ENCODE data around the gene BLOC1S5.

The BLOC1S5 gene

DNA sequence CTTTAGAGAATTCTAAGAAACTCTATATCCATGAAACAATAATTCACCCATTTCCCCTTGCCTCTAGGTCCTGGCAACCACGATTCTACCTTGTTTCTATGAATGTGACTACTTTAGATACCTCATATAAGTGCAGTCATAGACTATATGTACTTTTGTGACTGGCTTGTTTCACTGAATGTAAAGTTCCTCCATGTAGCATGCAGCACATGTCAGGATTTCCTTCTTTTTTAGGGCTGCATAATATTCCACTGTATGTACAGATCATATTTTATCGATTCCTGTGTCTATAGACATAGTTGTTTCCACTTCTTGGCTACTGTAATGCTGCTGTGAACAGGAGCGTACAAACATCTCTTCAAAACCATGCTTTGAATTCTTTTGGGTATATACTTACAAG, 26.5 kb upstream of the BLOC1S5 start:
- Histone ChIP-seq H3K4me3 (ENCODE audit: low read length) (no peak overlapping the region), H3K9me3 (ENCODE audit: control insufficient read depth, low read length) (no peaks in the 10 kb centered on the region), H3K9ac (ENCODE audit: low read length) (no peak overlapping the region), H3K36me3 (ENCODE audit: control insufficient read depth, insufficient read depth, low read length) (no peaks in the 10 kb centered on the region), H3K4me1 (ENCODE audit: control insufficient read depth, insufficient read depth, low read length) (no peaks in the 10 kb centered on the region), H3K27me3 (ENCODE audit: control insufficient read depth, insufficient read depth, low read length) (no peaks in the 10 kb centered on the region)

DNA sequence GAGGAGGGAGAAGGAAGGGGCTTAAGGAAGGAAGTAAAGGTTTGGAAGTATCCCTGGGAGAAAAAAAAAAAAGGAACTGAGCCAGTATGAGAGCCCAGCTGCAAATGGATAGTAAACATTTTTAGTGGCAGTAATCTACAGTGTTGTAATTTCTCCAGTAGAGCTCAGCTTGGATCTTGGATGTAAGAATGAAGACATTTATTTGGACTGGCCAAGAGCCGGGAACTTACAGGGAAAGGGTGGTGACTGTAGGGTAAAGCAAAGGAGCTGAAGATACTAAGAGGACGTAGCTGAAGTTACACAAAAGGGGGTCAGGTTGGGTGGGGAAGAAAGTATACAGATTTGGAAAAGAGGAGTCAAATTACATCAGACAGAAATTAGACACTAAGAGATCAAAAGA, 24.7 kb upstream of the BLOC1S5 start:
- H3K9me3 ChIP-seq (ENCODE audit: control insufficient read depth, low read length), result no peaks in the 10 kb centered on the region
- H3K4me1 ChIP-seq (ENCODE audit: control insufficient read depth, insufficient read depth, low read length), result no peaks in the 10 kb centered on the region
- no peaks in the 10 kb centered on the region for H3K36me3 ChIP-seq (ENCODE audit: control insufficient read depth, insufficient read depth, low read length)
- no peaks in the 10 kb centered on the region for H3K27me3 ChIP-seq (ENCODE audit: control insufficient read depth, insufficient read depth, low read length)
- no peak overlapping the region for H3K4me3 ChIP-seq (ENCODE audit: low read length)
- H3K9ac ChIP-seq (ENCODE audit: low read length), result no peak overlapping the region

DNA sequence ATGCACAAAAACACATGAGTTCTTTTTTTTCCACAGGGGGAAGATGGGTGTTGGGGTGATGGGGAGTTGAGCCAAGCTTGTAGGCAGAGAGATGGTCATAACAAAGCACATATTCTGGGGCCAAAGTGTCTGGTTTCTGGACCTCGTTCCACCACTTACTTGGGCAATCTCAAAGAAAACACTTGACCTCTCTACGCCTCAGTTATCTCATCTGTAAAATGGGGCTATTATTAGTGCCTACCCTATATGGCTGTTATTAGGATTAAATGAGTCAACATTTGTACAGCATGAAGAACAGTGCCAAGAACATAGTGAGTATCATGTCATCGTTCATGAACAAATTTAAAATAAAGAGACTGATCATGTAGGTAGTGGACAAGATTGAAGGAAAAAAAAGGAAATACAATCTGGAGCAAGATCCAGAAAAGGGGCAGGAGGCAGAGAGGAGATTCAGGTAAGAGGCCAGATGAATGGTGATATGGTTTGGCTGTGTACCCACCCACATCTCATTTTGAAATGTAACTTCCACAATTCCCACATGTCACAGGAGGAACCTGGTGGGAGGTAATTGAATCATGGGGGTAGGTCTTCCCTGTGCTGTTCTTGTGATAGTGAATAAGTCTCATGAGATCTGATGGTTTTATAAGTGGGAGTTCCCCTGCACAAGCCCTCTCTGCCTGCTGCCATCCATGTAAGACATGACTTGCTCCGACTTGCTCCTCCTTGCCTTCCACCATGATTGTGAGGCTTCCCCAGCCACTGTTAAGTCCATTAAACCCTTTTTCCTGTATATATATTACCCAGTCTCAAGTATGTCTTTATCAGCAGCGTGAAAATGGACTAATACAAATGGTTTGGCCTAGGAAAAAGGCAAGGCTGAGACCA, 23.9 kb upstream of the BLOC1S5 start:
- Histone ChIP-seq H3K36me3 (ENCODE audit: control insufficient read depth, insufficient read depth, low read length) (no peaks in the 10 kb centered on the region), H3K9ac (ENCODE audit: low read length) (no peak overlapping the region), H3K9me3 (ENCODE audit: control insufficient read depth, low read length) (no peaks in the 10 kb centered on the region), H3K4me1 (ENCODE audit: control insufficient read depth, insufficient read depth, low read length) (peaks cover 2% of the 10 kb centered on the region), H3K27me3 (ENCODE audit: control insufficient read depth, insufficient read depth, low read length) (no peaks in the 10 kb centered on the region), H3K4me3 (ENCODE audit: low read length) (no peak overlapping the region)

DNA sequence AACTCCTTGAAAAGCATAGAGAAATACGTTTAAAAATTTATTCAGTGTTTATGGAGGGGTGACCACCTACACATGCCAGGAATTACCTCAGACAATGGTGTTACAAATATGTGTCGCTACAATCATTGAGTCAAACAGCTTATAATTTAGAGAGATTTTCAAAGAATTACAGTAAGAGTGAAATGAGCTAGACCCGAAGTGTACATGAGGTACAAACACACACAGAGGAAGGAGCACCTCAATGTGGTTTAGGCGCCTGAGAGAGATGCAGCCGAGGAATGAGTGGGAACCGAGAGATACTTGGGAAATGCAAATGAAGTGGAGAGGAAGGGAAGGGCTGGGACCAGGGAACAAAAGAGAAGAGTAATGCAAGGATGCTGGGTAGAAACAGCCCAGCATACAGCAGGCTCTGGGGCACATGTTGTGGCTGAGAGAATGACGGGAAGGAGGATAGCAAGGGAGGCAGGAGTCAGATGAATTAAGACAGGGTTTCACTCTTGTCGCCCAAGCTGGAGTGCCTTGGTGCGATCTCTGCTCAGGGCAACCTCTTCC, 22.6 kb upstream of the BLOC1S5 start:
- Histone ChIP-seq H3K9ac (ENCODE audit: low read length) (no peak overlapping the region), H3K4me1 (ENCODE audit: control insufficient read depth, insufficient read depth, low read length) (peaks cover 11% of the 10 kb centered on the region), H3K9me3 (ENCODE audit: control insufficient read depth, low read length) (no peaks in the 10 kb centered on the region), H3K4me3 (ENCODE audit: low read length) (no peak overlapping the region), H3K27me3 (ENCODE audit: control insufficient read depth, insufficient read depth, low read length) (no peaks in the 10 kb centered on the region), H3K36me3 (ENCODE audit: control insufficient read depth, insufficient read depth, low read length) (no peaks in the 10 kb centered on the region)

DNA sequence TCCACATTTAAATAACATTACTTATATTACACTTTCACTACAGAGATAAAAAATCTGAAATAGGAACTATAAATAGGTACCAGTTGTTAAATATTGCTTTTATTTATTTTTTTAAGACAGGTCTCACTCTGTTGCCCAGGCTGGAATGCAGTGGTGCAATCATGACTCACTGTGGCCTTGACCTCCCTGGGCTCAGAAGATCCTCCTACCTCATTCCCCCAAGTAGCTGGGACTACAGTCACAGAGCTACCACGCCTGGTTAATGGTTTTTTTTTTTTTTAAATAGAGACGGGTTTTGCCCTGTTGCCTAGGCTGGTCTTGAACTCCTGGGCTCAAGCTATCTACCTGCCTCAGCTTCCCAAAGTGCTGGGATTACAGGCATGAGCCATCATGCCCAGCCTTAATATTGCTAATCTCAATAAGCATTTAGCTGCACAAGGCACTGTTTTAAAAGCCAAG, 20.9 kb upstream of the BLOC1S5 start:
- no peaks in the 10 kb centered on the region for H3K36me3 ChIP-seq (ENCODE audit: control insufficient read depth, insufficient read depth, low read length)
- H3K4me1 ChIP-seq (ENCODE audit: control insufficient read depth, insufficient read depth, low read length), result peaks cover 15% of the 10 kb centered on the region
- H3K9me3 ChIP-seq (ENCODE audit: control insufficient read depth, low read length), result no peaks in the 10 kb centered on the region
- no peak overlapping the region for H3K9ac ChIP-seq (ENCODE audit: low read length)
- no peak overlapping the region for H3K4me3 ChIP-seq (ENCODE audit: low read length)
- no peaks in the 10 kb centered on the region for H3K27me3 ChIP-seq (ENCODE audit: control insufficient read depth, insufficient read depth, low read length)

DNA sequence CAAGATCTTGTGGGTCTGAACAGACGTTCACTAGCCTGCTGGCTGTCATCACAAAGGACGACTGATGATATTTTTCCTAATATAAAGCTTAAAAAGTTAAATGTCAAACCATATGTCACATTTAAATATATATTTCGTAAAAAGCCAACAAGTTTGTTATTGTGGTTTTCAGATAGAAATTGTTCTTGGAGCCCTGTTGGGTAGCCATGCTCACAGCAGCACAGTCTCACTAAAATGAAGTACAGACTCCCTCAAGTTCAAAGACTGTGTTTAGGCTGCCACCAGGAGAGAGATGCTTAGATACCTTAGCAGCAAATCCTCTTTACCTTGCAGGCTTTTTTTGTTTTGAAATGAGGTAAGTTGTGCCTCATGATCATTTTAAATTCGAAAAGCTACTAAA, 20.4 kb upstream of the BLOC1S5 start:
- Histone ChIP-seq H3K9me3 (ENCODE audit: control insufficient read depth, low read length) (no peaks in the 10 kb centered on the region), H3K9ac (ENCODE audit: low read length) (no peak overlapping the region)

DNA sequence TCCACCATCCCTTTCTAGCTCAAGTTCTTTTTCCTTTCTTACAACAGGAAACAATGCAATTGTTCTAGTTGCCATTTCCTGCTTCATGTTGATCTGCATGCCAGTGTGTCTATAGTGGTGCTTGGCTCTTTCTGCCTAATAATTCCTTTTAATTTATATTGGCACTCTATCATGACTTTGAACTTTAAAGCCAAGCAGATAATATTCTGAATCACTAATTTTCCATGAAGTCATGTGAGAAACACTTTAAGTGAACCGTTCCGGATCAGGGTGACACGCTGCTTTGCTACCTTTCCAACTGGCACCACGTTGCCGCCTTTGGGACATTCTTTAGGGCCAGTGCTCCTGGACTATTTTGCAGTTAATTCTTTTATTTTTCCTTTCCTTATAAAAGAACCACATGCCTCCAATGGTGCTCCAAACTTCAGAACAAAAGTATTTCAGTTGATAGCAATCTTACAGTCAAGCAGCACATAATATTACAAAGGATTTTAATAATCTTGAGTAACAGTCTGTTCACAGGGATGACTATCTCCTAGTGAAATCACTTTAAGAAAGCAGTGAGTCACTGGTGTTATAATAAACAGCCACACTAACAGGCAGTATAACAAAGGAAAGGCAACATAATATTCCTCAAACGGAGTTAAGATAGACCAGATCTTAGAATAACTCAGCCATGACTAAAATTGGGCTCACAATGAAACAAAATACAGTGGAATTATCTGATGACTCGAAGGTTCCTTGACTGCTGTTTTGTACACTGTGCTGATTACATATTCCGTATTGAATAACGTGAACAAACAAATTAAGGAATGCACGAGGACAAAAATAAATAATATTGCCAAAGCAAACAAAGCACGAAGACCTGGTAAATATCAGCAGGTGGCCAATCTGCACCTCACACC, 19.0 kb upstream of the BLOC1S5 start:
- H3K9ac ChIP-seq (ENCODE audit: low read length), result no peak overlapping the region
- H3K4me1 ChIP-seq (ENCODE audit: control insufficient read depth, insufficient read depth, low read length), result peaks cover 17% of the 10 kb centered on the region
- H3K4me3 ChIP-seq (ENCODE audit: low read length), result no peak overlapping the region
- H3K27me3 ChIP-seq (ENCODE audit: control insufficient read depth, insufficient read depth, low read length), result no peaks in the 10 kb centered on the region
- H3K9me3 ChIP-seq (ENCODE audit: control insufficient read depth, low read length), result no peaks in the 10 kb centered on the region
- H3K36me3 ChIP-seq (ENCODE audit: control insufficient read depth, insufficient read depth, low read length), result no peaks in the 10 kb centered on the region

More for the DNA sequence above, 20.4 kb upstream of the BLOC1S5 start:
- Histone ChIP-seq H3K4me3 (ENCODE audit: low read length) (no peak overlapping the region), H3K27me3 (ENCODE audit: control insufficient read depth, insufficient read depth, low read length) (no peaks in the 10 kb centered on the region), H3K4me1 (ENCODE audit: control insufficient read depth, insufficient read depth, low read length) (peaks cover 17% of the 10 kb centered on the region), H3K36me3 (ENCODE audit: control insufficient read depth, insufficient read depth, low read length) (no peaks in the 10 kb centered on the region)

DNA sequence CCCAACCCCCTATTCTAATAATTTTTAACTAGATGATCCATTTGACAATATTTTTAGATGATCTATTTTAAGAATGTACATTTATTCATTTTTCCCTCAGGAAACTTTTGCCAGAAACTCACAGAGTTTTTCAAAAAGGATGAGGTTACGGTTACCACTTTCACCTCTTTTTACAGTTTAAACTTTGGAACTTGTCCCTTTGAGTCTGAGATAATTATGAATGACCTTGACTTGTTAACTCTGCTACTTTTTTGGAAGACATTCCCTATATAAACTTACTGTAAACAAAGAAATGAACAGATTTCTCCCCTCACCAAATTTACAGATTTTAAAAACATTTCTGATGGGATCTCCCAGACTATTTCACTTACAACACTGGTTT, 18.4 kb upstream of the BLOC1S5 start:
- no peaks in the 10 kb centered on the region for H3K9me3 ChIP-seq (ENCODE audit: control insufficient read depth, low read length)
- H3K27me3 ChIP-seq (ENCODE audit: control insufficient read depth, insufficient read depth, low read length), result no peaks in the 10 kb centered on the region
- no peak overlapping the region for H3K9ac ChIP-seq (ENCODE audit: low read length)
- H3K4me3 ChIP-seq (ENCODE audit: low read length), result no peak overlapping the region
- peaks cover 17% of the 10 kb centered on the region for H3K4me1 ChIP-seq (ENCODE audit: control insufficient read depth, insufficient read depth, low read length)
- H3K36me3 ChIP-seq (ENCODE audit: control insufficient read depth, insufficient read depth, low read length), result no peaks in the 10 kb centered on the region

DNA sequence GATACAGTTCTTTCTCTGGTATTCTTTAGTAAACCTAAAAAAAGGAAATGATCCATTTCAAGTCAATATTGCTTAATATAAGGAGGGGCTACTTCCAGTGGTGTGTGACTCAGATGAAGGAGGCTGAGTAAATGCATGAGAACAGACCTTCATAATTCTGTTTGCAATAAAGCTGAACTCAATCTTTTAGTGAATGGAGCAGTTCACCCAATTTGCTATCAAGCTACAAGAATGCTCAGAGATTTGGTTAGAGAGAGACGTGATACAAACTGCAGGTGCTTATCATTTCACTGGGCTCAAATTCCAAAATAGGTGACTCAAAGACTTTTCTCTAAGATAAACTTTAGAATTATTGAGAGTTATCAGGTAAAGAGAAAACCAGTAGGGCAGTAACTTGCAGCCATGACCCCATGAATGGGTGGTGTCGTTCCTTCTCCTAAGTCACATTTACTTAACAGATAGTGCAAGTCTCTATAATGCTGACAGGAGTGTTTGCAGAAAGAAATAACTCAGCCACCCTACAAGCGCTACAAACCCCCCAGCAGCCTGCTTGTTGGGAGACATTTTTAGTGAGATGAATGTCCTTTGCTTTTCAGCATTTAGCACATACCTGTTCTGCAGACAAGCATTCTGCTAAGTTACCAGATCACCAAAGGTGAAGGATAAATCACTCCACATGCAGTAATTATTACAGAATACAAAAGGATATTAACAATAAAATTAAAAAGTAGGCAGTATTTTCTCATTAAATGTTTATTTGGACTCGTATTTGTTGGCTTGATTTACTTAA, 16.4 kb upstream of the BLOC1S5 start:
- no peak overlapping the region for H3K4me3 ChIP-seq (ENCODE audit: low read length)
- no peaks in the 10 kb centered on the region for H3K36me3 ChIP-seq (ENCODE audit: control insufficient read depth, insufficient read depth, low read length)
- no peaks in the 10 kb centered on the region for H3K27me3 ChIP-seq (ENCODE audit: control insufficient read depth, insufficient read depth, low read length)
- H3K4me1 ChIP-seq (ENCODE audit: control insufficient read depth, insufficient read depth, low read length), result peaks cover 17% of the 10 kb centered on the region
- H3K9me3 ChIP-seq (ENCODE audit: control insufficient read depth, low read length), result no peaks in the 10 kb centered on the region
- H3K9ac ChIP-seq (ENCODE audit: low read length), result no peak overlapping the region

DNA sequence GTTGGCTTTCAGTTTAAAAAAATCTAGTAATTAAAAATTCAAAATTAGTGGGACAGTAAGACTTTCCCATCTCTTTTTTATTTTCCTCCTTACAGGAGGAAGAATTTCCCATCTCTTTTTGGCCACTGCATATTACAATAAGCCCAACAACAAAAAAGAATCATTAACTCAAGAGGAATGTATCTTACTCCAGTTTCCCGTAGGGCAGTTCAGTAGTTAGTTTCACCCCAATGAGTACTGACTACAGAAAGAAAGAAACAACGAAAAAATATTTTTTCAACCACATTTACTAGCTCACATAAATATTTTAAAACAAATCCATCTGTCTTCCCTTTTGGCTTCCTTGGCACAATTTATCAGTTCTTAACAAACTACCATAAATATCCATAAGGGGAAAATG, 14.9 kb upstream of the BLOC1S5 start:
- no peaks in the 10 kb centered on the region for H3K36me3 ChIP-seq (ENCODE audit: control insufficient read depth, insufficient read depth, low read length)
- H3K4me3 ChIP-seq (ENCODE audit: low read length), result no peak overlapping the region
- no peaks in the 10 kb centered on the region for H3K27me3 ChIP-seq (ENCODE audit: control insufficient read depth, insufficient read depth, low read length)
- peaks cover 17% of the 10 kb centered on the region for H3K4me1 ChIP-seq (ENCODE audit: control insufficient read depth, insufficient read depth, low read length)
- H3K9ac ChIP-seq (ENCODE audit: low read length), result no peak overlapping the region
- no peaks in the 10 kb centered on the region for H3K9me3 ChIP-seq (ENCODE audit: control insufficient read depth, low read length)

DNA sequence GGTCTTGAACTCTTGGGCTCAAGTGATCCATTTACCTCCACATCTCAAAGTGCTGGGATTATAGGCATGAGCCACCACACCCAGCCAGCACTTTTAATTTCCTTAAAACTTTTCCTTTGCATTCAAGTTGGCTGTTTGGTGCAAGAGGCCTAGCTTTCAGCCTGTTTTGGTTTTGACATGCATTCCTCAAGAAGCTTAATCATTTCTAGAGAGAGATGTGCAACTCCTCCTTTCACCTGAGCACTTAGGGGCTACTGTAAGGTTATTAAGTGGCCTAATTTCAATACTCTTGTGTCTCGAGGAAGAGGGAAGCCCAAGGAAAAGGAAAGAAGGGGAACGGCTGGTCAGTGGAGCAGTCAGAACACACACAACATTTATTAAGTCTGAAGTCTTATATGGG, 13.8 kb upstream of the BLOC1S5 start:
- H3K9me3 ChIP-seq (ENCODE audit: control insufficient read depth, low read length), result no peaks in the 10 kb centered on the region
- H3K4me3 ChIP-seq (ENCODE audit: low read length), result no peak overlapping the region
- no peaks in the 10 kb centered on the region for H3K27me3 ChIP-seq (ENCODE audit: control insufficient read depth, insufficient read depth, low read length)
- H3K36me3 ChIP-seq (ENCODE audit: control insufficient read depth, insufficient read depth, low read length), result no peaks in the 10 kb centered on the region
- no peak overlapping the region for H3K9ac ChIP-seq (ENCODE audit: low read length)
- peaks cover 14% of the 10 kb centered on the region for H3K4me1 ChIP-seq (ENCODE audit: control insufficient read depth, insufficient read depth, low read length)
